ENCODE measurements around the gene ATP6V1E1.

ATP6V1E1 gene

DNA sequence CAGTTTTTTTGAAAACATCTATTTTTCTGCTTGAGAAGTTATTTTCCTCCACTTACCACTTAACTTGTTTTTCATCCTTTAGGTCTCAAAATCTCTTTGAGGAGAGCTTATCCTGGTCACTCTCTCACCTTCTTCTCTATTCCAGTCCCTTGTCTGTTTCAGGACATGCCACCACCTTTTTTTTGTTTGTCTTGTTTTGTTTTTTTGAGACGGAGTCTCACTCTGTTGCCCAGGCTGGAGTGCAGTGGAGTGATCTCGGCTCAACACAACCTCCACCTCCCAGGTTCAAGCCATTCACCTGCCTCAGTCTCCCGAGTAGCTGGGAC lies 5.4 kb upstream of the ATP6V1E1 start:
- DNase-seq (ENCODE audit: low read depth), result no peak
- TF ChIP-seq, protein P1, sequence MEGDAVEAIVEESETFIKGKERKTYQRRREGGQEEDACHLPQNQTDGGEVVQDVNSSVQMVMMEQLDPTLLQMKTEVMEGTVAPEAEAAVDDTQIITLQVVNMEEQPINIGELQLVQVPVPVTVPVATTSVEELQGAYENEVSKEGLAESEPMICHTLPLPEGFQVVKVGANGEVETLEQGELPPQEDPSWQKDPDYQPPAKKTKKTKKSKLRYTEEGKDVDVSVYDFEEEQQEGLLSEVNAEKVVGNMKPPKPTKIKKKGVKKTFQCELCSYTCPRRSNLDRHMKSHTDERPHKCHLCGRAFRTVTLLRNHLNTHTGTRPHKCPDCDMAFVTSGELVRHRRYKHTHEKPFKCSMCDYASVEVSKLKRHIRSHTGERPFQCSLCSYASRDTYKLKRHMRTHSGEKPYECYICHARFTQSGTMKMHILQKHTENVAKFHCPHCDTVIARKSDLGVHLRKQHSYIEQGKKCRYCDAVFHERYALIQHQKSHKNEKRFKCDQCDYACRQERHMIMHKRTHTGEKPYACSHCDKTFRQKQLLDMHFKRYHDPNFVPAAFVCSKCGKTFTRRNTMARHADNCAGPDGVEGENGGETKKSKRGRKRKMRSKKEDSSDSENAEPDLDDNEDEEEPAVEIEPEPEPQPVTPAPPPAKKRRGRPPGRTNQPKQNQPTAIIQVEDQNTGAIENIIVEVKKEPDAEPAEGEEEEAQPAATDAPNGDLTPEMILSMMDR (IDR thresholded peaks at IDR 0.05; ENCODE audit: insufficient read depth, low read depth, low read length, missing control alignments), result no peak
- no peak overlapping the region for H3K4me3 ChIP-seq (ENCODE audit: low read depth, low read length)

DNA sequence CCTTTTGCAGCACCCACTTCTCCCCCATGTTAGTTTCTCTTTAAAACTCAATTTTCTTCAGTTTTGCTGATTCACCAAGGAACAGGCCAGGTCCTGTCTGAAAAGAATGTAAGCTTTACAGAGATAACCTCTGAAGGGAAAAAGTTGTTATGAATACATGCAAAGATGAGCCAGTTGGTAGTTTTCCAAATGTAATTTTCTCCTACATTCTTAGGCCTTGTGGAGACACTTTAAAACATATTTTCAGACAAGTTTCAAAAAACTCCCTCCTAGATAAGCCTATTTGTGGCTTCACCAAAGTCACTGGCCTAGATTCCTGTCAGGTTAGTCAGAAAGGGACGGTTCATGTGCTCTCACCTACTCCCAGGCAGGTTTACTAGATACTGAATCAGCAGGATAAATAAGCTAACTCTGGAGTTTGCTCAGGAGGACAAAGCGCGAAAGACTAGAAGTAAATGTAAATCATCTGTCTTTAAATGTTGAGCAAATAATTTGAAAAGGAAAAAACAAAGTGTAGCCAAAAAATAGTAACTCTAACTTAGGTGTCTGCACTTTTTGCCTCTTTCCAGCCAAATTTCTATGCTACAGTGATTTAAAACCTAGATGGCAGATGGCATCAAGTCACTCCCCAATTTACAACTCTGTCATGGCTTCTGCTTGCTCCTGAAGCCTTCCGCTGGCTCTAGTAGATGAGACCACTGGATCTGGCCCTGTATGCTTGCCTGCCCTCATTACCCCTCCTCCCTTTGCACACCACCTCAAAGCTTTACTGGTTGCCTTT lies 4.9 kb upstream of the ATP6V1E1 start:
- TF ChIP-seq, protein P1 (IDR thresholded peaks at IDR 0.05; ENCODE audit: insufficient read depth, low read depth, low read length, missing control alignments), result no peak
- H3K4me3 ChIP-seq (ENCODE audit: low read depth, low read length), result no peak overlapping the region
- DNase-seq (ENCODE audit: low read depth), result no peak

DNA sequence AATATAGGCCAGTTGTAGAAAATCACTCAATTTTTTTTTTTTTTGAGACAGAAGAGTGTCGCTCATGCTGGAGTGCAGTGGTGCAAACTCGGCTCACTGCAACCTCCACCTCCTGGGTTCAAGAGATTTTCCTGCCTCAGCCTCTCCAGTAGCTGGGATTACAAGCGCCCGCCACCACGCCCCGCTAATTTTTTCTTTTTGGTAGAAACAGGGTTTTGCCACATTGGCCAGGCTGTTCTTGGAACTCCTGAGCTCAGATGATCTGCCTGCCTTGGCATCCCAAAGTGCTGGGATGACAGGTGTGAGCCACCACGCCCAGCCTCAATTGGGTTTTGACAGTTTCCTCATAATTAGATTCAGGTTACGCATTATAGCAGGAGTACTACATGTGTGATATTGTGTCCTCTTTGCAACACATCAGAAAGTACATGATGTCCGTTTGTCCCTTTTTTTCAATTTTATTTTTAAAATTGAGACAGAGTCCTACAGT lies 2.6 kb upstream of the ATP6V1E1 start:
- DNase-seq (ENCODE audit: low read depth), result no peak
- H3K4me3 ChIP-seq (ENCODE audit: low read depth, low read length), result no peak overlapping the region
- TF ChIP-seq, protein P1 (IDR thresholded peaks at IDR 0.05; ENCODE audit: insufficient read depth, low read depth, low read length, missing control alignments), result no peak

DNA sequence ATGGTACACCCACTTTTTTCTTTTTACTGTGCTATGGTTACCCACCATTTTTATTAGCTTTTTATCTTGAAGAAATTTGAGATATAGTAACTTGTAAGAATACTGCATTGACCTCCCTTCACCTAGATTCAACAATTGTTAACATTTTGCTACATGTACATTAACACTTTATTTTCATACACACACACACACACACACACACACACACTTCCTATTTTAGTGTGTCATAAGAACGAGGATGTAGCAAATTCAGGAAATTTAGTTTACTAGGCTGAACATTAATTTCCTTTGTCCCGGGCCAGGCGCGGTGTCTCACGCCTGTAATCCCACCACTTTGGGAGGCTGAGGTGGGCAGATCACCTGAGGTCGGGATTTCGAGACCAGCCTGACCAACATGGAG lies 1.1 kb upstream of the ATP6V1E1 start:
- TF ChIP-seq, protein P1 (IDR thresholded peaks at IDR 0.05; ENCODE audit: insufficient read depth, low read depth, low read length, missing control alignments), result no peak
- no peak for DNase-seq (ENCODE audit: low read depth)
- peak overlapping the region; percentile 75 for H3K4me3 ChIP-seq (ENCODE audit: low read depth, low read length)

DNA sequence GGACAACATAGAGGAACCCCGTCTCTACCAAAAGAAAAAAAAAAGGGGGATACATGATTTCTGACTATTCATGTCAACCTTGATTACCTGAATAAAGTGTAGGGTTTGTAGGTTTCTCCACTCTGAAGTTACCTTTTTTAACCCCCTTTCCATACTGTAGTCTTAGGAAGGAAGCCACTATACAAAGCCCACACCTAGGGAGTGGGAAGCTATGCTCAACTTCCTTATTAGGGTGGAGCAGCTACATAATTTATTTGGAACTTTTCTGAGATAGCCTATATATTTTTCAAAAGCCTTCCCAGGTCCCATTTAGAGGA lies 582 bp upstream of the ATP6V1E1 start:
- peak overlapping the region; percentile 75 for H3K4me3 ChIP-seq (ENCODE audit: low read depth, low read length)
- TF ChIP-seq, protein P1 (IDR thresholded peaks at IDR 0.05; ENCODE audit: insufficient read depth, low read depth, low read length, missing control alignments), result no peak
- no peak for DNase-seq (ENCODE audit: low read depth)

DNA sequence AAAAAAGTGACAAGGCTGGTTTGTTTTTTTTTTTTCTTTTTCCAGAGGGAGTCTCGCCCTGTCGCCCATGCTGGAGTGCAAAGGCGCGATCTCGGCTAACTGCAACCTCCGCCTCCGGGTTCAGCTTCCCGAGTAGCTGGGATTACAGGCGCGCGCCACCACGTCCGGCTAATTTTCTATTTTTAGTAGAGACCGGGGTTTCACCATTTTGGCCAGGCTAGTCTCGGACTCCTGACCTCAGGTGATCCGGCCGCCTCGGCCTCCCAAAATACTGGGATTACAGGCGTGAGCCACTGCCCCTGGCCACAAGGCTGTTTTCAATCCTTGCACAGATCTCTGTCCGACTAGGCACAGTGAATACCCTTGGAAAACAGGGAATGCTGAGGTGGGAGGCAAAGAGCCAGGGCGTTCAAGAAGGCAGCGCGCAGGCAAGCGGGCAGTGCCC lies 566 bp downstream of the ATP6V1E1 start:
- no peak for DNase-seq (ENCODE audit: low read depth)
- peak overlapping the region; percentile 75 for H3K4me3 ChIP-seq (ENCODE audit: low read depth, low read length)
- TF ChIP-seq, protein P1 (IDR thresholded peaks at IDR 0.05; ENCODE audit: insufficient read depth, low read depth, low read length, missing control alignments), result no peak

DNA sequence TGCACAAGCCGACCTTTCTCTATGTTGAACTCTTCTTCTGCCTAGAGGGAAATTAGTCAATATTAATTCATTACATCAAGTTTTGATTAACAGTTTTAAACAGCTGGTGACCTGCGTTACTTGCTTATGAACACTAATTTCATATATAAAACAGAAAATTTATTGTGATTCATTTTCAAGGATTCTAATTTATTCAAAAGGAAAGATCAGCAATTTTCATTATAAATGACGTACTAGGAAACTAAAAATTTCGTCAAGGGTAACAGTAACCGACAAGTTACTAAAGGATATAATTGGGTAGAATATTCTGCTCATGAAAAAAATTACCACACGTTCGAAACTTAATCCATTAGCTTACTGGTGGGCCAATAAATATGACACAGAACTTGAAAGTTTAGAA lies 15.3 kb downstream of the ATP6V1E1 start:
- DNase-seq (ENCODE audit: low read depth), result no peak
- TF ChIP-seq, protein P1 (IDR thresholded peaks at IDR 0.05; ENCODE audit: insufficient read depth, low read depth, low read length, missing control alignments), result no peak
- H3K4me3 ChIP-seq (ENCODE audit: low read depth, low read length), result no peak overlapping the region
